SK-N-MC (cell line): Measurements from ENCODE around the gene LY6G6D.

Experiments used
- EZH2 ChIP-seq: fragments of 200-600 bp; sonication (generic); IDR thresholded peaks from one replicate; pipeline ENCODE4 v1.6.1; 2017; ENCODE audit warnings: antibody characterized with exemption
- POLR2AphosphoS5 ChIP-seq: IDR thresholded peaks from 2 replicates; pipeline ENCODE4 v1.6.1; 2012; ENCODE audit warnings: mild to moderate bottlenecking, low read depth, low read length, borderline replicate concordance

DNA sequence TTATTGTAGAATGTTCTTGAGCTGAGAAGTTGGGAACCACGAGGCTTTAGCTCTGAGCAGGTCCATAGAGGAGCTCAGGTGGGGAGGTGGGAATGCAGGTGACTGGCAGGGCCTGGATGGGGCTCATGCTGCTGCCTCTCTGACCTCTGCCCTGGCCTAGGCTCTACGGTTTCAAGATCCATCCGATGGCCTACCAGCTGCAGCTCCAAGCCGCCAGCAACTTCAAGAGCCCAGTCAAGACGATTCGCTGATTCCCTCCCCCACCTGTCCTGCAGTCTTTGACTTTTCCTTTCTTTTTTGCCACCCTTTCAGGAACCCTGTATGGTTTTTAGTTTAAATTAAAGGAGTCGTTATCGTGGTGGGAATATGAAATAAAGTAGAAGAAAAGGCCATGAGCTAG is 45.5 kb upstream of the LY6G6D start, which contains the start of gene LY6G5B:
- no peak for TF ChIP-seq EZH2
- no peak for TF ChIP-seq POLR2AphosphoS5
